IPS-18c (cell line): ENCODE data around the gene SLC39A6.
"Not testable (repeated sequence)": the region's sequence is repeated elsewhere in the genome, so short reads cannot be mapped to it uniquely, and the experiment has no call there.

Experiments used
- H3K4me3 ChIP-seq: 2 replicates; pipeline ENCODE4 v1.7.0; 2013; ENCODE audit warnings: low read depth, mild to moderate bottlenecking, low read length, moderate library complexity; ENCODE audit not compliant: insufficient read depth
- H3K9me3 ChIP-seq: one replicate; pipeline ENCODE4 v1.6.1; 2013; ENCODE audit warnings: mild to moderate bottlenecking, low read length, moderate library complexity; ENCODE audit not compliant: control insufficient read depth, insufficient read depth

SLC39A6 gene

GRCh38 chr18:36149514-36150289, 20.6 kb upstream of the SLC39A6 start:
- H3K9me3 ChIP-seq, result no peaks in the 10 kb centered on the region
- H3K4me3 ChIP-seq, result no peak overlapping the region

GRCh38 chr18:36143391-36143790, 14.3 kb upstream of the SLC39A6 start:
- Histone ChIP-seq H3K9me3 (no peaks in the 10 kb centered on the region), H3K4me3 (no peak overlapping the region)

GRCh38 chr18:36142751-36143150, 13.6 kb upstream of the SLC39A6 start:
- no peaks in the 10 kb centered on the region for H3K9me3 ChIP-seq
- no peak overlapping the region for H3K4me3 ChIP-seq

- no peaks in the 10 kb centered on the region for H3K9me3 ChIP-seq
- no peak overlapping the region for H3K4me3 ChIP-seq
Observed at GRCh38 chr18:36141576-36141975, 12.4 kb upstream of the SLC39A6 start.

- H3K9me3 ChIP-seq, result no peaks in the 10 kb centered on the region
- H3K4me3 ChIP-seq, result no peak overlapping the region
Observed at GRCh38 chr18:36139245-36139644, 10.1 kb upstream of the SLC39A6 start.

- H3K4me3 ChIP-seq, result no peak overlapping the region
- no peaks in the 10 kb centered on the region for H3K9me3 ChIP-seq
Observed at GRCh38 chr18:36135264-36135663, 6.1 kb upstream of the SLC39A6 start.

- Histone ChIP-seq H3K4me3 (no peak overlapping the region), H3K9me3 (no peaks in the 10 kb centered on the region)
Observed at GRCh38 chr18:36132756-36133155, 3.6 kb upstream of the SLC39A6 start.

- H3K4me3 ChIP-seq, result no peak overlapping the region
- H3K9me3 ChIP-seq, result no peaks in the 10 kb centered on the region
Observed at GRCh38 chr18:36131692-36132483, 2.7 kb upstream of the SLC39A6 start.

GRCh38 chr18:36130883-36131653, 1.9 kb upstream of the SLC39A6 start:
- Histone ChIP-seq H3K4me3 (peak overlapping the region; percentile 95), H3K9me3 (no peaks in the 10 kb centered on the region)

- Histone ChIP-seq H3K4me3 (peak overlapping the region; percentile 95), H3K9me3 (no peaks in the 10 kb centered on the region)
Observed at GRCh38 chr18:36130039-36130831, 1.1 kb upstream of the SLC39A6 start.

- Histone ChIP-seq H3K9me3 (no peaks in the 10 kb centered on the region), H3K4me3 (peak overlapping the region; percentile 95)
Observed at GRCh38 chr18:36128907-36129299, 237 bp downstream of the SLC39A6 start.

GRCh38 chr18:36128530-36128870, 640 bp downstream of the SLC39A6 start:
- H3K4me3 ChIP-seq, result peak overlapping the region; percentile 95
- H3K9me3 ChIP-seq, result no peaks in the 10 kb centered on the region

GRCh38 chr18:36127836-36128529, 1.2 kb downstream of the SLC39A6 start:
- H3K9me3 ChIP-seq, result no peaks in the 10 kb centered on the region
- peak overlapping the region; percentile 95 for H3K4me3 ChIP-seq

GRCh38 chr18:36126668-36127067, 2.5 kb downstream of the SLC39A6 start:
- Histone ChIP-seq H3K9me3 (no peaks in the 10 kb centered on the region), H3K4me3 (no peak overlapping the region)

- no peaks in the 10 kb centered on the region for H3K9me3 ChIP-seq
- no peak overlapping the region for H3K4me3 ChIP-seq
Observed at GRCh38 chr18:36124841-36125240, 4.3 kb downstream of the SLC39A6 start.

- Histone ChIP-seq H3K9me3 (no peaks in the 10 kb centered on the region), H3K4me3 (no peak overlapping the region)
Observed at GRCh38 chr18:36120297-36120696, 8.8 kb downstream of the SLC39A6 start.

GRCh38 chr18:36116771-36117170, 12.4 kb downstream of the SLC39A6 start:
- not testable (repeated sequence) for H3K9me3 ChIP-seq, H3K4me3 ChIP-seq
